Mucosa of descending colon (tissue), 3 donors: Measurements from ENCODE around the gene NSUN6. TPM values are rescaled to one million over a fixed set of nuclear protein-coding genes. Genes with fewer than 3 reads are reported as not detected.

Experiments
- ATAC-seq: fragments of 200-7000 bp; cut with Tn5 transposase; one replicate; pipeline ENCODE4 v1.9.1; 2020; ENCODE audit warnings: mild to moderate bottlenecking, moderate library complexity
- DNase-seq, 3 donors: peaks; one replicate each; pipeline ENCODE4 v3.0.0-alpha.2; 2020
- H3K36me3 ChIP-seq: fragments of 200-600 bp; one replicate; pipeline ENCODE4 v1.8.0; 2021; ENCODE audit warnings: low read depth, mild to moderate bottlenecking
- H3K4me1 ChIP-seq: fragments of 200-600 bp; one replicate; pipeline ENCODE4 v1.8.0; 2021; ENCODE audit warnings: low read depth, mild to moderate bottlenecking
- H3K4me3 ChIP-seq: fragments of 200-600 bp; one replicate; pipeline ENCODE4 v1.8.0; 2021; ENCODE audit warnings: mild to moderate bottlenecking
- H3K9me3 ChIP-seq: fragments of 200-600 bp; one replicate; pipeline ENCODE4 v1.8.0; 2021; ENCODE audit warnings: mild to moderate bottlenecking
- intact Hi-C, 2 donors: fragments of 100-400 bp; cut with DNase I in 1 of 2; cut with micrococcal nuclease in 1 of 2; formaldehyde crosslinking; loops; one replicate each; pipeline versions ENCODE4 v1.11.0 to v1.11.1; 2022; cut with DNase I, micrococcal nuclease
- total RNA-seq, 3 donors: library from RNA; stranded (reverse); fragmentation: NEBNext Ultra II Directional in 2 of 3; extraction: Animal tissue kit (Norgen Biotek cat#: 25700) in 2 of 3; gene quantifications; one replicate each; pipeline versions ENCODE4 v1.2.1 to v1.2.4, GENCODE V29; 2021 to 2023
- TF ChIP-seq, protein P1 (sequence below): fragments of 200-600 bp; IDR thresholded peaks from one replicate; pipeline ENCODE4 v1.8.0; 2022; ENCODE audit warnings: antibody characterized with exemption, mild to moderate bottlenecking
- donor health status: DM: no; HTN: no; CAD: no; lungs with moderate emphysema.
- donor health status: DM: no; HTN: no; CAD: no.
- donor health status: DM: no; HTN: yes; CAD: no.

The NSUN6 gene
- total RNA-seq, 3 donors from 2014 or later, result 10.2 to 21.1 (median 13.6) TPM

GRCh38 chr10:18681366-18681765 is 30.0 kb upstream of the NSUN6 start:
- TF ChIP-seq, protein P1, sequence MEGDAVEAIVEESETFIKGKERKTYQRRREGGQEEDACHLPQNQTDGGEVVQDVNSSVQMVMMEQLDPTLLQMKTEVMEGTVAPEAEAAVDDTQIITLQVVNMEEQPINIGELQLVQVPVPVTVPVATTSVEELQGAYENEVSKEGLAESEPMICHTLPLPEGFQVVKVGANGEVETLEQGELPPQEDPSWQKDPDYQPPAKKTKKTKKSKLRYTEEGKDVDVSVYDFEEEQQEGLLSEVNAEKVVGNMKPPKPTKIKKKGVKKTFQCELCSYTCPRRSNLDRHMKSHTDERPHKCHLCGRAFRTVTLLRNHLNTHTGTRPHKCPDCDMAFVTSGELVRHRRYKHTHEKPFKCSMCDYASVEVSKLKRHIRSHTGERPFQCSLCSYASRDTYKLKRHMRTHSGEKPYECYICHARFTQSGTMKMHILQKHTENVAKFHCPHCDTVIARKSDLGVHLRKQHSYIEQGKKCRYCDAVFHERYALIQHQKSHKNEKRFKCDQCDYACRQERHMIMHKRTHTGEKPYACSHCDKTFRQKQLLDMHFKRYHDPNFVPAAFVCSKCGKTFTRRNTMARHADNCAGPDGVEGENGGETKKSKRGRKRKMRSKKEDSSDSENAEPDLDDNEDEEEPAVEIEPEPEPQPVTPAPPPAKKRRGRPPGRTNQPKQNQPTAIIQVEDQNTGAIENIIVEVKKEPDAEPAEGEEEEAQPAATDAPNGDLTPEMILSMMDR, result no peak
- DNase-seq (no peak), ATAC-seq (no peak)
- no peak overlapping the region for H3K4me3 ChIP-seq
- intact Hi-C loops, result no loop called here
- H3K9me3 ChIP-seq, result no peaks in the 10 kb centered on the region
- H3K4me1 ChIP-seq, result no peaks in the 10 kb centered on the region
- H3K36me3 ChIP-seq, result no peaks in the 10 kb centered on the region

GRCh38 chr10:18680754-18681153 is 29.4 kb upstream of the NSUN6 start:
- TF ChIP-seq, protein P1, result no peak
- H3K4me3 ChIP-seq, result no peak overlapping the region
- no peak for ATAC-seq
- H3K9me3 ChIP-seq, result no peaks in the 10 kb centered on the region
- no peaks in the 10 kb centered on the region for H3K36me3 ChIP-seq
- no peak for DNase-seq
- H3K4me1 ChIP-seq, result no peaks in the 10 kb centered on the region
- intact Hi-C loops, result no loop called here

GRCh38 chr10:18675086-18675801 is 23.9 kb upstream of the NSUN6 start:
- TF ChIP-seq, protein P1, result no peak
- DNase-seq (no peak), ATAC-seq (no peak)
- H3K9me3 ChIP-seq, result no peaks in the 10 kb centered on the region
- no peak overlapping the region for H3K4me3 ChIP-seq
- intact Hi-C loops, result no loop called here
- H3K36me3 ChIP-seq, result no peaks in the 10 kb centered on the region
- H3K4me1 ChIP-seq, result no peaks in the 10 kb centered on the region

- ATAC-seq (no peak), DNase-seq (no peak)
- TF ChIP-seq, protein P1, result no peak
- Histone ChIP-seq H3K36me3 (no peaks in the 10 kb centered on the region), H3K4me1 (peaks cover 1% of the 10 kb centered on the region), H3K4me3 (no peak overlapping the region), H3K9me3 (no peaks in the 10 kb centered on the region)
- intact Hi-C loops, result no loop called here
Measured at GRCh38 chr10:18668026-18668425, 16.6 kb upstream of the NSUN6 start.

DNA sequence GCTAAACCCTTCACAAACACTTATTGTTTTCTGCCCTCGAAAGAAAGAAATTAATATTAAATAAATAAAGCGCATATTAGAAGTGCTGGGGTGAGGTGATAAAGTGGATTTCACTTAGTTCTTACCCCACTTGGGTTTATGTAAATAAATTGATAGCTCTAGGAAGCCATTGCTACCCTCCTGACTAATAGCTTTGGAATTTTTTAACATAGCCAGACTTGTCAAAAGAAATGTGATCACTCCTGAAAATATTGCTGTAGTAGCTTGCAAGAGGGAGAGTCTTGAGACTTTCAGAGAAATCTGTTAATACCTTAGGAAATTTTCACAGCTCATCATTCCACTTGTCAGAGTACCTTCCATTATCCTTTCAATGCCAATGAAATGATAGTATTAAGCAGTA is 15.4 kb upstream of the NSUN6 start:
- ATAC-seq, result no peak
- no peak for DNase-seq
- Histone ChIP-seq H3K36me3 (no peaks in the 10 kb centered on the region), H3K4me3 (no peak overlapping the region), H3K4me1 (peaks cover 7% of the 10 kb centered on the region), H3K9me3 (no peaks in the 10 kb centered on the region)
- intact Hi-C loops, result no loop called here
- TF ChIP-seq, protein P1, result no peak
